Adrenal gland (tissue), 12 donors: Measurements from ENCODE around the gene ERVFRD-1. TPM values are rescaled to one million over a fixed set of nuclear protein-coding genes. Genes with fewer than 3 reads are reported as not detected.

Experiments
- DNase-seq, 7 donors: peaks; one replicate each; pipeline ENCODE4 v3.0.0-alpha.2; 2019 to 2020
- H3K27ac ChIP-seq, 5 donors: fragments of 200-600 bp; sonication (generic) in 4 of 5; 1 replicate in 3 of 5; 2 replicates in 2 of 5; pipeline versions ENCODE4 v1.5.1 to v1.8.0; 2016 to 2020; ENCODE audit warnings: mild to moderate bottlenecking in 1 of 5
- H3K27me3 ChIP-seq: fragments of 200-600 bp; 2 replicates; pipeline ENCODE4 v1.8.0; 2021
- H3K36me3 ChIP-seq, 2 donors: fragments of 200-600 bp; replicated peaks in 1 of 2; 1 replicate in 1 of 2; 2 replicates in 1 of 2; pipeline versions ENCODE4 v1.5.1 to v1.8.0; 2018 to 2022
- H3K4me1 ChIP-seq, 2 donors: fragments of 200-600 bp; replicated peaks in 1 of 2; 1 replicate in 1 of 2; 2 replicates in 1 of 2; pipeline versions ENCODE4 v1.5.1 to v1.8.0; 2018 to 2021
- H3K4me3 ChIP-seq, 4 donors: fragments of 200-600 bp; sonication (generic) in 3 of 4; one replicate each; pipeline ENCODE4 v1.5.1; 2016 to 2018
- H3K9me3 ChIP-seq, 3 donors: fragments of 200-600 bp; sonication (generic) in 1 of 3; replicated peaks in 1 of 3; 1 replicate in 2 of 3; 2 replicates in 1 of 3; pipeline versions ENCODE4 v1.5.1 to v1.8.0; 2016 to 2021
- CTCF ChIP-seq, 6 experiments: fragments of 450-650 bp in 4 of 6; fragments of 200-600 bp in 2 of 6; sonication (generic) in 1 of 6; IDR thresholded peaks; 1 replicate in 5 of 6; 2 replicates in 1 of 6; pipeline versions ENCODE4 v1.5.1 to v1.8.0; 2016 to 2021; ENCODE audit warnings: antibody characterized with exemption in 6 of 6, mild to moderate bottlenecking in 2 of 6, moderate library complexity in 1 of 6
- POLR2A ChIP-seq, 2 donors: fragments of 450-650 bp; IDR thresholded peaks; one replicate each; pipeline ENCODE4 v1.6.1; 2017; ENCODE audit warnings: antibody characterized with exemption in 2 of 2, mild to moderate bottlenecking in 2 of 2, moderate library complexity in 1 of 2
- WGBS, 4 donors: extraction: QIAGEN DNeasy Blood & Tissue Kit in 2 of 4; methylation state at CpG; one replicate each; pipeline versions ENCODE4 v1.1.5 to v1.1.7; 2013 to 2017; 5-methylcytosine and 5-hydroxymethylcytosine counted together
- intact Hi-C, 2 donors: fragments of 100-400 bp; cut with DNase I; formaldehyde crosslinking; loops; one replicate each; pipeline versions ENCODE4 v1.14.1 to v1.15.0; 2022 to 2023
- polyA plus RNA-seq, 3 donors: library from polyadenylated mRNA; stranded (reverse); fragments of 200-250 nt in 2 of 3; fragments of 350-450 nt in 1 of 3; fragmentation: Illumina TruSeq in 1 of 3; extraction: RNeasy Lipid Tissue Mini Kit (QIAGEN cat#74804) in 1 of 3; gene quantifications; one replicate each; pipeline ENCODE4 v1.2.3, GENCODE V29; 2013 to 2014
- small RNA-seq, 2 donors: library from RNA; depleted of rRNA; stranded (forward); fragments of <200 nt; gene quantifications; one replicate each; pipeline ENCODE3, GENCODE V24; 2016
- total RNA-seq, 9 donors: library from RNA; depleted of rRNA in 4 of 9; stranded (reverse); fragments of >200 nt in 4 of 9; fragments of 120-200 nt in 1 of 9; fragmentation: NEBNext Ultra II Directional in 1 of 9; extraction: Animal tissue kit (Norgen Biotek cat#: 25700) in 1 of 9; gene quantifications; one replicate each; pipeline versions ENCODE4 v1.1.0 to v1.2.4, GENCODE V29; 2013 to 2023
- donor health status: healthy with polysubstance abuse.
- donor health status: Bipolar disorder and iron deficiency.
- donor health status: DM: yes; HTN: yes; CAD: no.
- donor health status: DM: no; HTN: no; CAD: no.
- donor health status: DM: no; HTN: no; CAD: no.
- donor health status: DM: yes; HTN: yes; CAD: no.

Gene ERVFRD-1
- total and polyA plus RNA-seq, 12 donors = 0.07 to 1.7 (median 0.75) TPM; not detected in 1

GRCh38 chr6:11055127-11055627 is 56.3 kb downstream of the ERVFRD-1 start:
- DNase-seq = no peak
- no peaks in the 10 kb centered on the region for H3K27me3 ChIP-seq
- TF ChIP-seq POLR2A (IDR thresholded peaks at IDR 0.05) (no peak), CTCF (IDR thresholded peaks at IDR 0.05) (no peak)
- no peak overlapping the region for H3K27ac ChIP-seq
- 45 to 52% (median 47%) methylated on average over 4 of the region's 4 CpGs for WGBS, 4 donors
- H3K4me1 ChIP-seq = no peaks in the 10 kb centered on the region
- intact Hi-C loops = no loop called here
- no peaks in the 10 kb centered on the region for H3K9me3 ChIP-seq
- H3K36me3 ChIP-seq = no peaks in the 10 kb centered on the region
- H3K4me3 ChIP-seq = no peak overlapping the region

GRCh38 chr6:11054722-11055121 is 56.8 kb downstream of the ERVFRD-1 start:
- 80 to 92% (median 87%) methylated on average over 1 of the region's 1 CpG for WGBS, 4 donors
- TF ChIP-seq POLR2A (IDR thresholded peaks at IDR 0.05) (no peak), CTCF (IDR thresholded peaks at IDR 0.05) (no peak)
- no peak for DNase-seq
- Histone ChIP-seq H3K4me1 (no peaks in the 10 kb centered on the region), H3K27ac (no peak overlapping the region), H3K9me3 (no peaks in the 10 kb centered on the region), H3K4me3 (no peak overlapping the region), H3K36me3 (no peaks in the 10 kb centered on the region), H3K27me3 (no peaks in the 10 kb centered on the region)
- intact Hi-C loops = no loop called here

- DNase-seq = no peak
- intact Hi-C loops = no loop called here
- no peak overlapping the region for H3K4me3 ChIP-seq
- TF ChIP-seq POLR2A (IDR thresholded peaks at IDR 0.05) = no peak
- TF ChIP-seq CTCF (IDR thresholded peaks at IDR 0.05) = no peak
- WGBS, 4 donors = 76 to 85% (median 80%) methylated on average over 5 of the region's 5 CpGs
- H3K27me3 ChIP-seq = peaks cover 11% of the 10 kb centered on the region
- no peaks in the 10 kb centered on the region for H3K9me3 ChIP-seq
- H3K4me1 ChIP-seq = no peaks in the 10 kb centered on the region
- no peaks in the 10 kb centered on the region for H3K36me3 ChIP-seq
- H3K27ac ChIP-seq = no peak overlapping the region
These were observed 58.2 kb downstream of the ERVFRD-1 start for GRCh38 chr6:11053307-11053706.

Small RNA genes lying within 50 kb of the gene (small RNA-seq; reads per million reads assigned to genes)
- 0 reads per million in 2 donors for gene AL136139.1

Other genes with a start within 250 kb of the ERVFRD-1 start
- not detected for gene GCM2, start 229.7 kb downstream of the ERVFRD-1 start, total RNA-seq
- gene GCM2, start 229.7 kb downstream of the ERVFRD-1 start, polyA plus RNA-seq = not detected
- gene SYCP2L, start 224.7 kb downstream of the ERVFRD-1 start, total RNA-seq = 1 to 10 TPM in 2 of 9 donors, under 1 TPM in 5, not detected in 2; 0.24 to 3.0 (median 0.48) TPM
- gene SYCP2L, start 224.7 kb downstream of the ERVFRD-1 start, polyA plus RNA-seq = 1 to 10 TPM in 1 of 3 donors, under 1 TPM in 2; 0.09 to 1.0 (median 0.84) TPM
- gene ELOVL2, start 67.4 kb downstream of the ERVFRD-1 start, total RNA-seq = 1 to 10 TPM in 4 of 9 donors, under 1 TPM in 5; 0.46 to 1.8 (median 0.98) TPM
- gene ELOVL2, start 67.4 kb downstream of the ERVFRD-1 start, polyA plus RNA-seq = 1 to 10 TPM in 1 of 3 donors, under 1 TPM in 2; 0.34 to 1.6 (median 0.72) TPM
- 10 to 100 TPM in 2 of 9 donors, 1 to 10 TPM in 7; 4.3 to 11.5 (median 6.9) TPM for gene SMIM13, start 17.9 kb downstream of the ERVFRD-1 start, total RNA-seq
- 1 to 10 TPM; 1.9 to 7.3 (median 2.6) TPM for gene SMIM13, start 17.9 kb downstream of the ERVFRD-1 start, polyA plus RNA-seq
- gene NEDD9, start 120.9 kb upstream of the ERVFRD-1 start, total RNA-seq = 10 to 100 TPM in 8 of 9 donors, 1 to 10 TPM in 1; 6.6 to 47.9 (median 17.7) TPM
- 10 to 100 TPM in 1 of 3 donors, 1 to 10 TPM in 2; 8.0 to 14.7 (median 8.6) TPM for gene NEDD9, start 120.9 kb upstream of the ERVFRD-1 start, polyA plus RNA-seq